A549 (cell line): ENCODE measurements around the gene EIF4G1. TPM values are rescaled to one million over a fixed set of nuclear protein-coding genes. Genes with fewer than 3 reads are reported as not detected.

Experiments used
- ATAC-seq, 2 experiments: fragments of 200-7000 bp in 1 of 2; fragments of >200 bp in 1 of 2; cut with Nextera tagmentation in 1 of 2; cut with Tn5 transposase in 1 of 2; 3 replicates each; pipeline versions ENCODE4 v1.8.0 to v1.9.1; 2018 to 2020; ENCODE audit warnings: mild to moderate bottlenecking in 1 of 2, moderate library complexity in 1 of 2
- CTCF ChIA-PET: fragments of 300-600 bp; sonication (Branson Sonifier 250); formaldehyde crosslinking; extraction: SDS; loops from one replicate; lab custom pipeline; 2021; ENCODE audit warnings: antibody characterized with exemption, inconsistent platforms; lab: Yijun Ruan, JAX
- POLR2A ChIA-PET: fragments of 350-600 bp; formaldehyde crosslinking; extraction: SDS; loops from one replicate; lab custom pipeline; 2021; ENCODE audit warnings: antibody characterized with exemption, inconsistent platforms; lab: Yijun Ruan, JAX
- DNase-seq, 2 experiments: peaks; one replicate each; pipeline versions ENCODE4 v3.0.0 to v3.0.0-alpha.2; 2011 to 2016; ENCODE audit warnings: low read depth in 1 of 2, low spot score in 1 of 2
- FAIRE-seq: peaks from 2 replicates; lab custom pipeline; 2011; peaks lifted over from hg19 to GRCh38; lab: Jason Lieb, UNC
- H3K27ac ChIP-seq, 2 experiments: fragments of >200 bp; sonication (Bioruptor Twin); formaldehyde crosslinking; 3 replicates each; pipeline ENCODE4 v1.5.1; 2016 to 2017
- H3K4me1 ChIP-seq: fragments of >200 bp; sonication (Bioruptor Twin); formaldehyde crosslinking; 3 replicates; pipeline ENCODE4 v1.6.1; 2016
- H3K4me2 ChIP-seq: fragments of >200 bp; sonication (Bioruptor Twin); formaldehyde crosslinking; 3 replicates; pipeline ENCODE4 v1.6.1; 2016
- H3K4me3 ChIP-seq: fragments of >200 bp; sonication (Bioruptor Twin); formaldehyde crosslinking; 3 replicates; pipeline ENCODE4 v1.5.1; 2016
- H3K9me3 ChIP-seq: fragments of >200 bp; sonication (Bioruptor Twin); formaldehyde crosslinking; 3 replicates; pipeline ENCODE4 v1.6.1; 2016
- ATOH8 ChIP-seq: fragments of 250-450 bp; sonication (Bioruptor Pico); IDR thresholded peaks from 2 replicates; pipeline ENCODE4 v1.5.0; 2020; ENCODE audit warnings: low read depth, mild to moderate bottlenecking, moderate library complexity
- CBX8 ChIP-seq: fragments of 200-600 bp; sonication (generic); IDR thresholded peaks from 2 replicates; pipeline ENCODE4 v1.6.1; 2016
- E2F6 ChIP-seq: IDR thresholded peaks from 2 replicates; pipeline ENCODE4 v1.6.1; 2012; ENCODE audit warnings: low read depth, borderline replicate concordance
- EP300 ChIP-seq, 2 experiments: fragments of >200 bp; sonication (Bioruptor Twin); formaldehyde crosslinking; IDR thresholded peaks; 2 replicates in 1 of 2; 3 replicates in 1 of 2; pipeline ENCODE4 v1.6.1; 2016 to 2017
- FOSB ChIP-seq: fragments of 250-450 bp; sonication (Bioruptor Pico); IDR thresholded peaks from 2 replicates; pipeline ENCODE4 v1.5.0; 2020; ENCODE audit warnings: mild to moderate bottlenecking, moderate library complexity
- FOSL2 ChIP-seq, 2 experiments: fragments of 450-650 bp in 1 of 2; fragments of >200 bp in 1 of 2; sonication (Bioruptor Twin) in 1 of 2; formaldehyde crosslinking; IDR thresholded peaks; 2 replicates each; pipeline versions ENCODE4 v1.5.0 to v1.6.1; 2016 to 2020; ENCODE audit warnings: mild to moderate bottlenecking in 1 of 2, moderate library complexity in 1 of 2
- FOXS1 ChIP-seq: fragments of 250-450 bp; sonication (Bioruptor Pico); IDR thresholded peaks from 2 replicates; pipeline ENCODE4 v1.5.0; 2020; ENCODE audit warnings: mild to moderate bottlenecking, moderate library complexity
- HOXB5 ChIP-seq: fragments of 250-450 bp; sonication (Bioruptor Pico); IDR thresholded peaks from 2 replicates; pipeline ENCODE4 v1.5.0; 2020; ENCODE audit warnings: mild to moderate bottlenecking, moderate library complexity
- KDM1A ChIP-seq: fragments of 200-600 bp; sonication (generic); IDR thresholded peaks from 2 replicates; pipeline ENCODE4 v1.6.1; 2016; ENCODE audit warnings: low read depth, mild to moderate bottlenecking
- NPAS2 ChIP-seq: fragments of 250-450 bp; sonication (Bioruptor Pico); IDR thresholded peaks from 2 replicates; pipeline ENCODE4 v1.8.0; 2022; ENCODE audit warnings: mild to moderate bottlenecking, moderate library complexity, borderline replicate concordance
- POLR2AphosphoS2 ChIP-seq: conservative IDR thresholded peaks from 2 replicates; pipeline ENCODE4 v1.6.1; 2012; ENCODE audit warnings: low read length, improper control_type of control experiment, inconsistent platforms
- RARB ChIP-seq: fragments of 250-450 bp; sonication (Bioruptor Pico); IDR thresholded peaks from 2 replicates; pipeline ENCODE4 v1.8.0; 2021; ENCODE audit warnings: mild to moderate bottlenecking, moderate library complexity
- REST ChIP-seq: fragments of 200-600 bp; sonication (generic); IDR thresholded peaks from 2 replicates; pipeline ENCODE4 v1.6.1; 2016; ENCODE audit warnings: antibody characterized with exemption, mild to moderate bottlenecking, moderate library complexity
- RFX5 ChIP-seq: fragments of 450-650 bp; IDR thresholded peaks from 2 replicates; pipeline ENCODE4 v1.7.1; 2014; ENCODE audit warnings: antibody characterized with exemption, mild to moderate bottlenecking, moderate library complexity
- RNF2 ChIP-seq: fragments of 200-600 bp; sonication (generic); IDR thresholded peaks from 2 replicates; pipeline ENCODE4 v1.6.1; 2016; ENCODE audit warnings: low read depth, mild to moderate bottlenecking, antibody characterized with exemption, moderate library complexity, borderline replicate concordance
- SMC3 ChIP-seq: fragments of >200 bp; sonication (Bioruptor Twin); formaldehyde crosslinking; IDR thresholded peaks from 3 replicates; pipeline ENCODE4 v1.6.1; 2018; ENCODE audit warnings: inconsistent platforms
- TFCP2L1 ChIP-seq: fragments of 250-450 bp; sonication (Bioruptor Pico); IDR thresholded peaks from 2 replicates; pipeline ENCODE4 v1.5.0; 2021; ENCODE audit warnings: mild to moderate bottlenecking
- TP53 ChIP-seq: fragments of 250-450 bp; sonication (Bioruptor Pico); IDR thresholded peaks from 2 replicates; pipeline ENCODE4 v1.5.0; 2021; ENCODE audit warnings: mild to moderate bottlenecking, moderate library complexity
- WGBS: methylation state at CpG from one replicate; pipeline ENCODE4 v1.1.6; 2017; ENCODE audit errors: missing lambda C conversion rate; 5-methylcytosine and 5-hydroxymethylcytosine counted together
- polyA plus RNA-seq, 4 experiments: library from polyadenylated mRNA; depleted of rRNA in 3 of 4; stranded (reverse); fragments of >200 nt; fragmentation: RNase III in 1 of 4; extraction: RNeasy Plus Mini Kit Qiagen cat#74134 plus additional on column Dnase treatment in 1 of 4; gene quantifications; 2 replicates in 3 of 4; 3 replicates in 1 of 4; pipeline ENCODE4 v1.2.3, GENCODE V29; 2011 to 2017

EIF4G1 gene
- polyA plus RNA-seq, 2 of the 4 experiments (the other 2 are of a cell fraction): 152 to 248 TPM

- TF ChIP-seq REST (no peak), FOSL2 (IDR thresholded peaks at IDR 0.05) (no peak), FOSL2 (CRISPR knock-in tag; IDR thresholded peaks at IDR 0.05) (no peak), RARB (no peak), RFX5 (no peak), EP300 (IDR thresholded peaks at IDR 0.05) (no peak), NPAS2 (CRISPR knock-in tag) (no peak), ATOH8 (CRISPR knock-in tag) (no peak), FOXS1 (CRISPR knock-in tag) (no peak), TFCP2L1 (CRISPR knock-in tag) (no peak)
Observed at GRCh38 chr3:184380627-184381260, 66.3 kb downstream of the EIF4G1 start (continued).

- ChIA-PET CTCF (interaction anchor here (1.4 to 1.5 kb wide), 2 partner anchors 10 kb away, joined by 6 to 9 read pairs; no protein-coding TSS in a partner anchor), POLR2A (no interaction called here)
- no peak for FAIRE-seq
- 90% methylated on average over 28 of the region's 55 CpGs for WGBS
- Histone ChIP-seq H3K4me3 (no peak overlapping the region), H3K4me1 (0 out of 3 replicates have a peak, but pooled peaks cover 4% of the 10 kb centered on the region), H3K4me2 (no peak overlapping the region), H3K9me3 (no peaks in the 10 kb centered on the region), H3K27ac (no peak overlapping the region)
- no peak for ATAC-seq
- TF ChIP-seq FOXS1 (CRISPR knock-in tag) (no peak), E2F6 (no peak)
- DNase-seq: no peak
Observed at GRCh38 chr3:184381261-184382224, 67.1 kb downstream of the EIF4G1 start.

GRCh38 chr3:184382326-184383032 lies 68.1 kb downstream of the EIF4G1 start:
- TF ChIP-seq SMC3 (no peak), TP53 (no peak), FOSB (CRISPR knock-in tag) (no peak), POLR2AphosphoS2 (no peak), RNF2 (no peak), KDM1A (no peak), HOXB5 (no peak), CBX8 (no peak)
- Histone ChIP-seq H3K27ac (no peak overlapping the region), H3K9me3 (no peaks in the 10 kb centered on the region), H3K4me2 (no peak overlapping the region), H3K4me3 (no peak overlapping the region), H3K4me1 (0 out of 3 replicates have a peak, but pooled peaks cover 4% of the 10 kb centered on the region)
- ChIA-PET CTCF (interaction anchor here (0.6 to 1.5 kb wide), 2 partner anchors 11 to 1592 kb away, joined by 3 to 6 read pairs; no protein-coding TSS in a partner anchor), POLR2A (no interaction called here)
- no peak for FAIRE-seq
- DNase-seq: no peak
- ATAC-seq: no peak
- 81% methylated on average over 3 of the region's 16 CpGs for WGBS
